WTC11 (cell line): ENCODE results near the gene ZNF532. TPM values are rescaled to one million over a fixed set of nuclear protein-coding genes. Genes with fewer than 3 reads are reported as not detected.

Experiments used
- CBFB ChIP-seq: sonication (generic); formaldehyde crosslinking; IDR thresholded peaks from 2 replicates; pipeline ENCODE4 v1.8.1; 2022; ENCODE audit warnings: mild to moderate bottlenecking, low read depth, missing genetic modification reagents
- JAZF1 ChIP-seq: fragments of 250-450 bp; sonication (Bioruptor Pico); IDR thresholded peaks from 2 replicates; pipeline ENCODE4 v1.9.0; 2021; ENCODE audit warnings: moderate library complexity, mild to moderate bottlenecking, inconsistent platforms
- MXD4 ChIP-seq: fragments of 250-450 bp; sonication (Bioruptor Pico); IDR thresholded peaks from 2 replicates; pipeline ENCODE4 v1.8.0; 2021; ENCODE audit warnings: mild to moderate bottlenecking, moderate library complexity, borderline replicate concordance
- MYBL2 ChIP-seq: sonication (generic); formaldehyde crosslinking; IDR thresholded peaks from 2 replicates; pipeline ENCODE4 v1.8.1; 2023; ENCODE audit warnings: mild to moderate bottlenecking, moderate library complexity, missing genetic modification reagents
- NFE2L1 ChIP-seq: sonication (generic); formaldehyde crosslinking; IDR thresholded peaks from 2 replicates; pipeline ENCODE4 v1.8.1; 2023; ENCODE audit warnings: missing genetic modification reagents
- NR1H2 ChIP-seq: sonication (generic); formaldehyde crosslinking; IDR thresholded peaks from 2 replicates; pipeline ENCODE4 v1.9.0; 2021; ENCODE audit warnings: mild to moderate bottlenecking, moderate library complexity, missing genetic modification reagents
- NR2C2 ChIP-seq: sonication (generic); formaldehyde crosslinking; IDR thresholded peaks from 2 replicates; pipeline ENCODE4 v1.8.0; 2022; ENCODE audit warnings: mild to moderate bottlenecking, missing genetic modification reagents
- OVOL2 ChIP-seq: fragments of 250-450 bp; sonication (Bioruptor Pico); IDR thresholded peaks from 2 replicates; pipeline ENCODE4 v1.9.0; 2021; ENCODE audit warnings: mild to moderate bottlenecking, borderline replicate concordance
- RELA ChIP-seq: sonication (generic); formaldehyde crosslinking; IDR thresholded peaks from 2 replicates; pipeline ENCODE4 v1.8.1; 2022; ENCODE audit warnings: missing genetic modification reagents, mild to moderate bottlenecking, borderline replicate concordance
- RORB ChIP-seq: fragments of 250-450 bp; sonication (Bioruptor Pico); IDR thresholded peaks from 2 replicates; pipeline ENCODE4 v1.9.0; 2021; ENCODE audit warnings: mild to moderate bottlenecking
- SOX15 ChIP-seq: fragments of 250-450 bp; sonication (Bioruptor Pico); IDR thresholded peaks from 2 replicates; pipeline ENCODE4 v1.9.0; 2021; ENCODE audit warnings: mild to moderate bottlenecking
- TEAD1 ChIP-seq: sonication (generic); formaldehyde crosslinking; IDR thresholded peaks from 2 replicates; pipeline ENCODE4 v1.8.0; 2022; ENCODE audit warnings: mild to moderate bottlenecking, missing genetic modification reagents
- TP53 ChIP-seq: sonication (generic); formaldehyde crosslinking; IDR thresholded peaks from 2 replicates; pipeline ENCODE4 v1.8.1; 2023; ENCODE audit warnings: mild to moderate bottlenecking, missing genetic modification reagents
- ZNF138 ChIP-seq: sonication (generic); formaldehyde crosslinking; conservative IDR thresholded peaks from 2 replicates; pipeline ENCODE4 v1.8.1; 2022; ENCODE audit warnings: mild to moderate bottlenecking, moderate library complexity, missing genetic modification reagents
- ZNF219 ChIP-seq: sonication (generic); formaldehyde crosslinking; IDR thresholded peaks from 2 replicates; pipeline ENCODE4 v1.8.0; 2023; ENCODE audit warnings: missing genetic modification reagents, mild to moderate bottlenecking, borderline replicate concordance
- total RNA-seq: library from RNA; stranded (reverse); gene quantifications from 3 replicates; pipeline ENCODE4 v1.2.3, GENCODE V29; 2021
- TF ChIP-seq, protein P1 (sequence below): sonication (generic); formaldehyde crosslinking; IDR thresholded peaks from 2 replicates; pipeline ENCODE4 v1.8.0; 2023; ENCODE audit warnings: missing genetic modification reagents, mild to moderate bottlenecking, borderline replicate concordance
- TF ChIP-seq, protein P2 (sequence below): sonication (generic); formaldehyde crosslinking; IDR thresholded peaks from 2 replicates; pipeline ENCODE4 v1.8.1; 2022; ENCODE audit warnings: mild to moderate bottlenecking, moderate library complexity, missing genetic modification reagents
- TF ChIP-seq, protein P3 (sequence below): sonication (generic); formaldehyde crosslinking; conservative IDR thresholded peaks from 2 replicates; pipeline ENCODE4 v1.8.1; 2023; ENCODE audit warnings: mild to moderate bottlenecking, low read depth, missing genetic modification reagents, moderate library complexity
- TF ChIP-seq, protein P4 (sequence below): sonication (generic); formaldehyde crosslinking; IDR thresholded peaks from 2 replicates; pipeline ENCODE4 v1.8.1; 2023; ENCODE audit warnings: mild to moderate bottlenecking, missing genetic modification reagents, moderate library complexity
- TF ChIP-seq, protein P5 (sequence below): fragments of 250-450 bp; sonication (Bioruptor Pico); IDR thresholded peaks from 2 replicates; pipeline ENCODE4 v1.9.0; 2021; ENCODE audit warnings: moderate library complexity, mild to moderate bottlenecking, inconsistent platforms, borderline replicate concordance
- TF ChIP-seq, protein P6 (sequence below): sonication (generic); formaldehyde crosslinking; IDR thresholded peaks from 2 replicates; pipeline ENCODE4 v1.8.0; 2023; ENCODE audit warnings: mild to moderate bottlenecking, missing genetic modification reagents
- TF ChIP-seq, protein P7 (sequence below): sonication (generic); formaldehyde crosslinking; IDR thresholded peaks from 2 replicates; pipeline ENCODE4 v1.8.1; 2023; ENCODE audit warnings: mild to moderate bottlenecking, moderate library complexity, missing genetic modification reagents
- TF ChIP-seq, protein P8 (sequence below): sonication (generic); formaldehyde crosslinking; IDR thresholded peaks from 2 replicates; pipeline ENCODE4 v1.8.1; 2022; ENCODE audit warnings: missing genetic modification reagents, borderline replicate concordance

Gene ZNF532
- total RNA-seq, 1 experiment from 2014 or later: 171 TPM

DNA sequence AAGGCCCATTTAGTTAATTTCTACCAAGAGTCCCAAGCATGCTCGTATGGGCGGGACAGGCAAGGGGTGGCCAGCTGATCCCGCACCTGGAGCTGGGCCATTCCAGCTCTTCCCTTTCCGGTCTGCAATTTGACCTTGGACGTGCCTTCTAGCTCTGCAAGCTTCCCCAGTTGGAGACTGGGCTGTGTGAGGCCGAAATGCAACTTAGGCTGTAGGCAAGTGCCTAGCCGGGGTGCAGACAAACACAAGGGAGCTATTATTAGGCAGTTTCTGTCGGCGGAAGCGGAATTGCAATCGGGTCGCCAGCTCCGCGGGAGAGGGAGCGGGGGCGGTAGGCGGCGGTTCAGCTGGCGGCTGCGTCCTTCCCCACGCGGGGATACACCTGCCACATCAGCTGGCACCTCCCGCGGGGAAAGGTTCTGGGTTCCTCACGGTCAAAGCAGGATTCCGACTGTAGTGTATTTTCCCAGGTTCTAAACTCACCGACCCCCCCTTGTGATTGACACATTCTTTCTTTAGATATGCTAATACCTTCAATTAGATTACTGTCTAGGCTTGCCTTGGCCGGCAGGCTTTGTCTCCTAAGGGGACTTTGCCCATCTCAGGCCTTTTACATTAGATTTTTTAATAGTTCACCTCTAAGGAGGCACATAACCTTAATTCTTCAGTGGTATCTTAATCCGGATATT, 17.1 kb upstream of the ZNF532 start (continued):
- TF ChIP-seq, protein P1, sequence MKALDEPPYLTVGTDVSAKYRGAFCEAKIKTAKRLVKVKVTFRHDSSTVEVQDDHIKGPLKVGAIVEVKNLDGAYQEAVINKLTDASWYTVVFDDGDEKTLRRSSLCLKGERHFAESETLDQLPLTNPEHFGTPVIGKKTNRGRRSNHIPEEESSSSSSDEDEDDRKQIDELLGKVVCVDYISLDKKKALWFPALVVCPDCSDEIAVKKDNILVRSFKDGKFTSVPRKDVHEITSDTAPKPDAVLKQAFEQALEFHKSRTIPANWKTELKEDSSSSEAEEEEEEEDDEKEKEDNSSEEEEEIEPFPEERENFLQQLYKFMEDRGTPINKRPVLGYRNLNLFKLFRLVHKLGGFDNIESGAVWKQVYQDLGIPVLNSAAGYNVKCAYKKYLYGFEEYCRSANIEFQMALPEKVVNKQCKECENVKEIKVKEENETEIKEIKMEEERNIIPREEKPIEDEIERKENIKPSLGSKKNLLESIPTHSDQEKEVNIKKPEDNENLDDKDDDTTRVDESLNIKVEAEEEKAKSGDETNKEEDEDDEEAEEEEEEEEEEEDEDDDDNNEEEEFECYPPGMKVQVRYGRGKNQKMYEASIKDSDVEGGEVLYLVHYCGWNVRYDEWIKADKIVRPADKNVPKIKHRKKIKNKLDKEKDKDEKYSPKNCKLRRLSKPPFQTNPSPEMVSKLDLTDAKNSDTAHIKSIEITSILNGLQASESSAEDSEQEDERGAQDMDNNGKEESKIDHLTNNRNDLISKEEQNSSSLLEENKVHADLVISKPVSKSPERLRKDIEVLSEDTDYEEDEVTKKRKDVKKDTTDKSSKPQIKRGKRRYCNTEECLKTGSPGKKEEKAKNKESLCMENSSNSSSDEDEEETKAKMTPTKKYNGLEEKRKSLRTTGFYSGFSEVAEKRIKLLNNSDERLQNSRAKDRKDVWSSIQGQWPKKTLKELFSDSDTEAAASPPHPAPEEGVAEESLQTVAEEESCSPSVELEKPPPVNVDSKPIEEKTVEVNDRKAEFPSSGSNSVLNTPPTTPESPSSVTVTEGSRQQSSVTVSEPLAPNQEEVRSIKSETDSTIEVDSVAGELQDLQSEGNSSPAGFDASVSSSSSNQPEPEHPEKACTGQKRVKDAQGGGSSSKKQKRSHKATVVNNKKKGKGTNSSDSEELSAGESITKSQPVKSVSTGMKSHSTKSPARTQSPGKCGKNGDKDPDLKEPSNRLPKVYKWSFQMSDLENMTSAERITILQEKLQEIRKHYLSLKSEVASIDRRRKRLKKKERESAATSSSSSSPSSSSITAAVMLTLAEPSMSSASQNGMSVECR (CRISPR knock-in tag): peak; percentile 73; the same call in 1 of the 2 replicates
- TF ChIP-seq, protein P2, sequence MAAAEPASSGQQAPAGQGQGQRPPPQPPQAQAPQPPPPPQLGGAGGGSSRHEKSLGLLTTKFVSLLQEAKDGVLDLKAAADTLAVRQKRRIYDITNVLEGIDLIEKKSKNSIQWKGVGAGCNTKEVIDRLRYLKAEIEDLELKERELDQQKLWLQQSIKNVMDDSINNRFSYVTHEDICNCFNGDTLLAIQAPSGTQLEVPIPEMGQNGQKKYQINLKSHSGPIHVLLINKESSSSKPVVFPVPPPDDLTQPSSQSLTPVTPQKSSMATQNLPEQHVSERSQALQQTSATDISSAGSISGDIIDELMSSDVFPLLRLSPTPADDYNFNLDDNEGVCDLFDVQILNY (CRISPR knock-in tag): peak; percentile 57; the same call in 1 of the 2 replicates
- no peak for TF ChIP-seq OVOL2 (CRISPR knock-in tag)
- peak; percentile 86; the same call in 1 of the 2 replicates for TF ChIP-seq CBFB
- TF ChIP-seq, protein P3, sequence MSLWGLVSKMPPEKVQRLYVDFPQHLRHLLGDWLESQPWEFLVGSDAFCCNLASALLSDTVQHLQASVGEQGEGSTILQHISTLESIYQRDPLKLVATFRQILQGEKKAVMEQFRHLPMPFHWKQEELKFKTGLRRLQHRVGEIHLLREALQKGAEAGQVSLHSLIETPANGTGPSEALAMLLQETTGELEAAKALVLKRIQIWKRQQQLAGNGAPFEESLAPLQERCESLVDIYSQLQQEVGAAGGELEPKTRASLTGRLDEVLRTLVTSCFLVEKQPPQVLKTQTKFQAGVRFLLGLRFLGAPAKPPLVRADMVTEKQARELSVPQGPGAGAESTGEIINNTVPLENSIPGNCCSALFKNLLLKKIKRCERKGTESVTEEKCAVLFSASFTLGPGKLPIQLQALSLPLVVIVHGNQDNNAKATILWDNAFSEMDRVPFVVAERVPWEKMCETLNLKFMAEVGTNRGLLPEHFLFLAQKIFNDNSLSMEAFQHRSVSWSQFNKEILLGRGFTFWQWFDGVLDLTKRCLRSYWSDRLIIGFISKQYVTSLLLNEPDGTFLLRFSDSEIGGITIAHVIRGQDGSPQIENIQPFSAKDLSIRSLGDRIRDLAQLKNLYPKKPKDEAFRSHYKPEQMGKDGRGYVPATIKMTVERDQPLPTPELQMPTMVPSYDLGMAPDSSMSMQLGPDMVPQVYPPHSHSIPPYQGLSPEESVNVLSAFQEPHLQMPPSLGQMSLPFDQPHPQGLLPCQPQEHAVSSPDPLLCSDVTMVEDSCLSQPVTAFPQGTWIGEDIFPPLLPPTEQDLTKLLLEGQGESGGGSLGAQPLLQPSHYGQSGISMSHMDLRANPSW (CRISPR knock-in tag): no peak
- TF ChIP-seq, protein P4, sequence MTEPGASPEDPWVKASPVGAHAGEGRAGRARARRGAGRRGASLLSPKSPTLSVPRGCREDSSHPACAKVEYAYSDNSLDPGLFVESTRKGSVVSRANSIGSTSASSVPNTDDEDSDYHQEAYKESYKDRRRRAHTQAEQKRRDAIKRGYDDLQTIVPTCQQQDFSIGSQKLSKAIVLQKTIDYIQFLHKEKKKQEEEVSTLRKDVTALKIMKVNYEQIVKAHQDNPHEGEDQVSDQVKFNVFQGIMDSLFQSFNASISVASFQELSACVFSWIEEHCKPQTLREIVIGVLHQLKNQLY: no peak
- TF ChIP-seq NFE2L1 (CRISPR knock-in tag): 0 out of 2 replicates have a peak, but pooled peaks have one; percentile 59
- TF ChIP-seq ZNF219 (CRISPR knock-in tag): peak; percentile 86; the same call in 1 of the 2 replicates
- TF ChIP-seq SOX15 (CRISPR knock-in tag): no peak
- TF ChIP-seq, protein P5, sequence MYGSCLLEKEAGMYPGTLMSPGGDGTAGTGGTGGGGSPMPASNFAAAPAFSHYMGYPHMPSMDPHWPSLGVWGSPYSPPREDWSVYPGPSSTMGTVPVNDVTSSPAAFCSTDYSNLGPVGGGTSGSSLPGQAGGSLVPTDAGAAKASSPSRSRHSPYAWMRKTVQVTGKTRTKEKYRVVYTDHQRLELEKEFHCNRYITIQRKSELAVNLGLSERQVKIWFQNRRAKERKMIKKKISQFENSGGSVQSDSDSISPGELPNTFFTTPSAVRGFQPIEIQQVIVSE (CRISPR knock-in tag): no peak
- TF ChIP-seq, protein P6, sequence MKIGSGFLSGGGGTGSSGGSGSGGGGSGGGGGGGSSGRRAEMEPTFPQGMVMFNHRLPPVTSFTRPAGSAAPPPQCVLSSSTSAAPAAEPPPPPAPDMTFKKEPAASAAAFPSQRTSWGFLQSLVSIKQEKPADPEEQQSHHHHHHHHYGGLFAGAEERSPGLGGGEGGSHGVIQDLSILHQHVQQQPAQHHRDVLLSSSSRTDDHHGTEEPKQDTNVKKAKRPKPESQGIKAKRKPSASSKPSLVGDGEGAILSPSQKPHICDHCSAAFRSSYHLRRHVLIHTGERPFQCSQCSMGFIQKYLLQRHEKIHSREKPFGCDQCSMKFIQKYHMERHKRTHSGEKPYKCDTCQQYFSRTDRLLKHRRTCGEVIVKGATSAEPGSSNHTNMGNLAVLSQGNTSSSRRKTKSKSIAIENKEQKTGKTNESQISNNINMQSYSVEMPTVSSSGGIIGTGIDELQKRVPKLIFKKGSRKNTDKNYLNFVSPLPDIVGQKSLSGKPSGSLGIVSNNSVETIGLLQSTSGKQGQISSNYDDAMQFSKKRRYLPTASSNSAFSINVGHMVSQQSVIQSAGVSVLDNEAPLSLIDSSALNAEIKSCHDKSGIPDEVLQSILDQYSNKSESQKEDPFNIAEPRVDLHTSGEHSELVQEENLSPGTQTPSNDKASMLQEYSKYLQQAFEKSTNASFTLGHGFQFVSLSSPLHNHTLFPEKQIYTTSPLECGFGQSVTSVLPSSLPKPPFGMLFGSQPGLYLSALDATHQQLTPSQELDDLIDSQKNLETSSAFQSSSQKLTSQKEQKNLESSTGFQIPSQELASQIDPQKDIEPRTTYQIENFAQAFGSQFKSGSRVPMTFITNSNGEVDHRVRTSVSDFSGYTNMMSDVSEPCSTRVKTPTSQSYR (CRISPR knock-in tag): peak; percentile 90
- TF ChIP-seq JAZF1 (CRISPR knock-in tag): no peak
- TF ChIP-seq, protein P7, sequence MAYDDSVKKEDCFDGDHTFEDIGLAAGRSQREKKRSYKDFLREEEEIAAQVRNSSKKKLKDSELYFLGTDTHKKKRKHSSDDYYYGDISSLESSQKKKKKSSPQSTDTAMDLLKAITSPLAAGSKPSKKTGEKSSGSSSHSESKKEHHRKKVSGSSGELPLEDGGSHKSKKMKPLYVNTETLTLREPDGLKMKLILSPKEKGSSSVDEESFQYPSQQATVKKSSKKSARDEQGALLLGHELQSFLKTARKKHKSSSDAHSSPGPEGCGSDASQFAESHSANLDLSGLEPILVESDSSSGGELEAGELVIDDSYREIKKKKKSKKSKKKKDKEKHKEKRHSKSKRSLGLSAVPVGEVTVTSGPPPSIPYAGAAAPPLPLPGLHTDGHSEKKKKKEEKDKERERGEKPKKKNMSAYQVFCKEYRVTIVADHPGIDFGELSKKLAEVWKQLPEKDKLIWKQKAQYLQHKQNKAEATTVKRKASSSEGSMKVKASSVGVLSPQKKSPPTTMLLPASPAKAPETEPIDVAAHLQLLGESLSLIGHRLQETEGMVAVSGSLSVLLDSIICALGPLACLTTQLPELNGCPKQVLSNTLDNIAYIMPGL (CRISPR knock-in tag): peak; percentile 49; the same call in 1 of the 2 replicates
- TF ChIP-seq RORB (CRISPR knock-in tag): no peak
- no peak for TF ChIP-seq ZNF138 (CRISPR knock-in tag)
- no peak for TF ChIP-seq RELA
- no peak for TF ChIP-seq NR2C2 (CRISPR knock-in tag)
- peak; percentile 92 for TF ChIP-seq TEAD1 (CRISPR knock-in tag)
- TF ChIP-seq, protein P8, sequence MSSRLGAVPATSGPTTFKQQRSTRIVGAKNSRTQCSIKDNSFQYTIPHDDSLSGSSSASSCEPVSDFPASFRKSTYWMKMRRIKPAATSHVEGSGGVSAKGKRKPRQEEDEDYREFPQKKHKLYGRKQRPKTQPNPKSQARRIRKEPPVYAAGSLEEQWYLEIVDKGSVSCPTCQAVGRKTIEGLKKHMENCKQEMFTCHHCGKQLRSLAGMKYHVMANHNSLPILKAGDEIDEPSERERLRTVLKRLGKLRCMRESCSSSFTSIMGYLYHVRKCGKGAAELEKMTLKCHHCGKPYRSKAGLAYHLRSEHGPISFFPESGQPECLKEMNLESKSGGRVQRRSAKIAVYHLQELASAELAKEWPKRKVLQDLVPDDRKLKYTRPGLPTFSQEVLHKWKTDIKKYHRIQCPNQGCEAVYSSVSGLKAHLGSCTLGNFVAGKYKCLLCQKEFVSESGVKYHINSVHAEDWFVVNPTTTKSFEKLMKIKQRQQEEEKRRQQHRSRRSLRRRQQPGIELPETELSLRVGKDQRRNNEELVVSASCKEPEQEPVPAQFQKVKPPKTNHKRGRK (CRISPR knock-in tag): no peak
- TF ChIP-seq TP53: peak; percentile 72; the same call in 1 of the 2 replicates
- TF ChIP-seq MYBL2 (CRISPR knock-in tag): peak; percentile 85
- TF ChIP-seq NR1H2 (CRISPR knock-in tag): no peak
- peak; percentile 48; the same call in 1 of the 2 replicates for TF ChIP-seq MXD4
